RWPE1 (cell line): ENCODE data around the gene RARA.
"Not testable (repeated sequence)": the region's sequence is repeated elsewhere in the genome, so short reads cannot be mapped to it uniquely, and the experiment has no call there.

Experiments
- CTCF ChIA-PET: fragments of 350-600 bp; sonication (Branson Sonifier 250); formaldehyde crosslinking; extraction: SDS; loops from one replicate; lab custom pipeline; 2021; lab: Yijun Ruan, JAX
- POLR2A ChIA-PET: fragments of 400-600 bp; formaldehyde crosslinking; extraction: SDS; loops from one replicate; lab custom pipeline; 2020; ENCODE audit warnings: antibody characterized with exemption; ENCODE audit not compliant: low non-redundant PET; lab: Yijun Ruan, JAX
- DNase-seq: peaks from one replicate; pipeline ENCODE4 v3.0.0; 2012; ENCODE audit warnings: low spot score
- H3K27ac ChIP-seq: fragments of 450-650 bp; 2 replicates; pipeline ENCODE4 v1.5.1; 2017
- TF ChIP-seq, protein P1 (sequence below): fragments of 450-650 bp; conservative IDR thresholded peaks from 2 replicates; pipeline ENCODE4 v1.5.1; 2017; ENCODE audit warnings: low read depth, mild to moderate bottlenecking

Gene RARA

DNA sequence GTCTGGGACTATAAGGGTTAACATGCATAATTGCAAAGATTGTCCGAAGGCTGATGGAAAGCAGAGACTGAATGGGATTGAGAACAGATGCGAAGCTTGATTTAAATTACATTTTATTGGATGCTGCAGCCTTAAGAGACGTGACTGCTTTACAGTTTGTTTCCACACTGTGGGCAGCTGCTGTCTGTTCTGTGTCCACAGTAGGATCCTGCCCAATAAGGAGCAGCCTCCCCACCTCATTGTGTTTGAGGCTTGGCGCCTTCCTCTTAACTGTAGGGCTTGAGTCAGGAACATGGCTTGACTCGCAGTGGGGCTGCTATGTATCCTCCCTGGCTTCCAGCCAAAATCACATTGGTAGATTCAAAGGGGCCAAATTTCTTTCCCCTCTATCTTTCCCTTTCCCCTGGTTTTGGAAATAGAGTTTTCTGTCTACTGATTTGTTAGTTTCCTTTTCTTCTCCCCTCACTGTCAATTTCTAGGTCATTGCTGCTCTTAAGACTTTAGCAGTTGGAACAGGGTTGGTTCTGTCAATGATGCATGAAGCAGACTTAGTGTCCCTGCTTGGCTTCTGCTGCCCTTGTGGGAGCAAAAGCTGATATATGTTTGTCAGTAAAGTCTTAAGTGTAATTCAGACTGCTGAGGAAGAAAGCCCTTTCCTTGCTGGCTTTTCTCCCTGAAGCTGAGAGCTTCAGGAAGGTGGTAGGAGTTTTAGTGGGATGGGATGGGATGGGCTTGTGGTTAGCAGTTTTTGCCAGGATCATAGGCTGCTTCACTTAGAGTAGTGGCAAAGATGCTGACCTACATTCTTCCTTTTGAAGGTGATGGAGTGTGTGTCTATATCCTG is 5.0 kb upstream of the RARA start:
- TF ChIP-seq, protein P1, sequence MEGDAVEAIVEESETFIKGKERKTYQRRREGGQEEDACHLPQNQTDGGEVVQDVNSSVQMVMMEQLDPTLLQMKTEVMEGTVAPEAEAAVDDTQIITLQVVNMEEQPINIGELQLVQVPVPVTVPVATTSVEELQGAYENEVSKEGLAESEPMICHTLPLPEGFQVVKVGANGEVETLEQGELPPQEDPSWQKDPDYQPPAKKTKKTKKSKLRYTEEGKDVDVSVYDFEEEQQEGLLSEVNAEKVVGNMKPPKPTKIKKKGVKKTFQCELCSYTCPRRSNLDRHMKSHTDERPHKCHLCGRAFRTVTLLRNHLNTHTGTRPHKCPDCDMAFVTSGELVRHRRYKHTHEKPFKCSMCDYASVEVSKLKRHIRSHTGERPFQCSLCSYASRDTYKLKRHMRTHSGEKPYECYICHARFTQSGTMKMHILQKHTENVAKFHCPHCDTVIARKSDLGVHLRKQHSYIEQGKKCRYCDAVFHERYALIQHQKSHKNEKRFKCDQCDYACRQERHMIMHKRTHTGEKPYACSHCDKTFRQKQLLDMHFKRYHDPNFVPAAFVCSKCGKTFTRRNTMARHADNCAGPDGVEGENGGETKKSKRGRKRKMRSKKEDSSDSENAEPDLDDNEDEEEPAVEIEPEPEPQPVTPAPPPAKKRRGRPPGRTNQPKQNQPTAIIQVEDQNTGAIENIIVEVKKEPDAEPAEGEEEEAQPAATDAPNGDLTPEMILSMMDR = no peak
- H3K27ac ChIP-seq = peak overlapping the region; percentile 53
- DNase-seq = no peak
- CTCF ChIA-PET = interaction anchor here (0.5 to 3.8 kb wide), 8 partner anchors 8 to 224 kb away, joined by 3 to 36 read pairs (median 6); no protein-coding TSS in a partner anchor
- POLR2A ChIA-PET = interaction anchor here (0.6 to 1.0 kb wide), 2 partner anchors 51 to 1103 kb away, joined by 3 to 7 read pairs; no protein-coding TSS in a partner anchor

- POLR2A ChIA-PET, DNase-seq: not testable (repeated sequence)
- CTCF ChIA-PET = interaction anchor here (0.8 to 3.8 kb wide), 3 partner anchors 13 to 53 kb away, joined by 3 to 36 read pairs (median 4); no protein-coding TSS in a partner anchor
- peak overlapping the region; percentile 53 for H3K27ac ChIP-seq
Measured at GRCh38 chr17:40304552-40304863, 4.5 kb upstream of the RARA start.

- H3K27ac ChIP-seq = peak overlapping the region; percentile 53
- POLR2A ChIA-PET, DNase-seq: not testable (repeated sequence)
- CTCF ChIA-PET = interaction anchor here (0.8 to 3.8 kb wide), 3 partner anchors 12 to 53 kb away, joined by 3 to 36 read pairs (median 4); no protein-coding TSS in a partner anchor
Measured at GRCh38 chr17:40304866-40305265, 4.1 kb upstream of the RARA start.

GRCh38 chr17:40306395-40306794 is 2.6 kb upstream of the RARA start:
- POLR2A ChIA-PET = no interaction called here
- CTCF ChIA-PET = interaction anchor here (0.7 to 2.2 kb wide), 2 partner anchors 11 to 48 kb away, joined by 3 to 13 read pairs; no protein-coding TSS in a partner anchor
- peak overlapping the region; percentile 58; the same call in 1 of the 2 replicates for H3K27ac ChIP-seq
- TF ChIP-seq, protein P1 = no peak
- DNase-seq = no peak

DNA sequence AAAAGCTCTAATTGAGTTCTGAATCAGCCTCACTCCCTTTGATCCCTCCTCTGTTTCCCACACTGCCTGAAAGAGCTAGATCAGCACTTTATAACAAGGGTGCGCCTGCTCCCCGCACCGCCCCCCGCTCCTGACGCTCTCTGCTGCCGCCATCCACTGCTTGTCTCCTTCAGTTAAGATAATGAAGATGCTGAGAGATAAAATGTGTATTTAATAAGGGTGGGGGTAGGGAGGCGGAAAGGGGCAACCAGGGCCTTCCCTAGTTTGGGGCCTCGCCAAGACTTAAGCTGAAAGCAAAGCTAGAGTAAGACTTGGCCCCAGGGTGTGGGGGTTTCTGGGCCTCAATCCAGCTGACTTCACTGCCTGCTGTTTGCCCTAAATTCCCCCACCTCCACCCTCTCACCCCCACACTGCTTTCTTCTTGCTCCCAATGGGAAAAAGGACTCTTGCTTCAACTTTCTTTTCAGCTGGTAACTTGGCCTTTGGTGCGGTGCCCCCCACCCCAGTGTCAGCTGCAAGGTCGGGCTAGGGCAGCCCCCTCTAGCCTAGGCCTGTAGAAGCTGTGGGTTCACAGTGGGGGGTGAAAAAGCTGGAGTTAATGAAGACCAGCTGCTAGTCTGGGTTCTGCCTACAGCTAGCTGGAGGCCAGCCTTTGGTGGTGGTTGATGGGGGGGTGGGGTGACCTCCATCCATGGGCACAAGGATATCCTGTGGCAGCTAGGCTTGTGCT is 1.8 kb upstream of the RARA start:
- ChIA-PET POLR2A (interaction anchor here (0.6 to 1.2 kb wide), 3 partner anchors 19 to 98 kb away, joined by 3 read pairs; no protein-coding TSS in a partner anchor), CTCF (interaction anchor here (0.6 to 2.2 kb wide), 6 partner anchors 10 to 1107 kb away, joined by 3 to 13 read pairs (median 6); partner anchors contain the start of gene RPL19)
- TF ChIP-seq, protein P1 = no peak
- DNase-seq = no peak
- H3K27ac ChIP-seq = peak overlapping the region; percentile 58

DNA sequence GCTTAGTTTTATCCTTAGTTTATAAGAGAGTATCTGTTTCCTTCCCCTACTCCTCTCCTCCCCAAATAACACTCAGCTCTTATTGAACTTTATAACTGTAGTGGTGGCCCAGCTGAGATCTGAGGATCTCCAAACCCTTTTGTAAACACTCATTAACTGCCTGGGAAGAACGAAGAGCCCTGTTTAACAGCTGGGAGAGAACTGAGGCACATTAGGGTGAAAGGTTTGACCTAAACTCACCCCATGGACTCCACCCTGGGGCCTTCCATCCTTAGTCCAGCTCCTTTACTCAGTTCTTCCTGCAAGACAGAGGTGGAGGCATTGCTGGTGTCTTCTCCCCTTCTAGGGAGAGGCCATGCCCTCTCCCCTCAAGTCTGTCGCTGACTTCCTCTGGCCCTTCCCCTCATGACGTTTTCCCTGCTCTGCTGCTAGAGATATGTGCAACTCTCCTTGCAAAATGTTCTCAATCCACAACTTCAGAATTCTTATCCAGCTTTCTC is 1.2 kb upstream of the RARA start:
- ChIA-PET POLR2A (interaction anchor here (0.9 to 1.2 kb wide), 2 partner anchors 19 to 43 kb away, joined by 3 read pairs; no protein-coding TSS in a partner anchor), CTCF (interaction anchor here (0.6 to 2.2 kb wide), 5 partner anchors 9 to 1108 kb away, joined by 3 to 13 read pairs (median 7); partner anchors contain the start of gene RPL19)
- TF ChIP-seq, protein P1 = no peak
- no peak for DNase-seq
- peak overlapping the region; percentile 58 for H3K27ac ChIP-seq
